Heart left ventricle (tissue), 16 donors: ENCODE measurements around the gene TBX4. TPM values are rescaled to one million over a fixed set of nuclear protein-coding genes. Genes with fewer than 3 reads are reported as not detected.

Experiments
- ATAC-seq, 4 donors: fragments of 200-7000 bp; cut with Tn5 transposase; one replicate each; pipeline ENCODE4 v1.9.1; 2020 to 2022; ENCODE audit warnings: moderate library complexity in 4 of 4, mild to moderate bottlenecking in 3 of 4, moderate number of reproducible peaks in 1 of 4
- DNase-seq, 5 donors: peaks; one replicate each; pipeline ENCODE4 v3.0.0-alpha.2; 2020
- H3K27ac ChIP-seq, 12 donors: fragments of 200-600 bp; sonication (generic) in 4 of 12; one replicate each; pipeline versions ENCODE4 v1.5.0 to v1.8.0; 2016 to 2022; ENCODE audit warnings: mild to moderate bottlenecking in 2 of 12
- H3K27me3 ChIP-seq, 9 donors: fragments of 200-600 bp; sonication (generic) in 2 of 9; one replicate each; pipeline versions ENCODE4 v1.5.1 to v1.8.0; 2016 to 2022; ENCODE audit warnings: mild to moderate bottlenecking in 3 of 9
- H3K36me3 ChIP-seq, 9 donors: fragments of 200-600 bp; sonication (generic) in 2 of 9; one replicate each; pipeline versions ENCODE4 v1.5.0 to v1.8.0; 2018 to 2022; ENCODE audit warnings: mild to moderate bottlenecking in 2 of 9
- H3K4me1 ChIP-seq, 12 donors: fragments of 200-600 bp; sonication (generic) in 4 of 12; one replicate each; pipeline versions ENCODE4 v1.5.0 to v1.8.0; 2016 to 2022; ENCODE audit warnings: mild to moderate bottlenecking in 3 of 12
- H3K4me3 ChIP-seq, 12 donors: fragments of 200-600 bp; sonication (generic) in 4 of 12; one replicate each; pipeline versions ENCODE4 v1.5.0 to v1.8.0; 2017 to 2022; ENCODE audit warnings: mild to moderate bottlenecking in 9 of 12, moderate library complexity in 4 of 12
- H3K9me3 ChIP-seq, 12 donors: fragments of 200-600 bp; sonication (generic) in 4 of 12; one replicate each; pipeline versions ENCODE4 v1.5.0 to v1.8.0; 2016 to 2022; ENCODE audit warnings: mild to moderate bottlenecking in 1 of 12
- POLR2A ChIP-seq, 2 donors: fragments of 450-650 bp; IDR thresholded peaks; one replicate each; pipeline ENCODE4 v1.6.1; 2017; ENCODE audit warnings: antibody characterized with exemption in 2 of 2, mild to moderate bottlenecking in 2 of 2, moderate library complexity in 2 of 2
- WGBS, 4 donors: extraction: QIAGEN DNeasy Blood & Tissue Kit in 2 of 4; methylation state at CpG; one replicate each; pipeline versions ENCODE4 v1.1.5 to v1.1.7; 2013 to 2018; 5-methylcytosine and 5-hydroxymethylcytosine counted together
- intact Hi-C, 10 donors: fragments of 100-400 bp; cut with DNase I; formaldehyde crosslinking; loops; one replicate each; pipeline versions ENCODE4 v1.11.1 to v1.14.2; 2022
- polyA plus RNA-seq, 2 donors: library from polyadenylated mRNA; stranded (reverse); fragments of 200-250 nt; gene quantifications; one replicate each; pipeline ENCODE4 v1.2.3, GENCODE V29; 2013
- total RNA-seq, 9 donors: library from RNA; depleted of rRNA in 2 of 9; stranded (reverse); fragments of >200 nt in 2 of 9; fragmentation: NEBNext Ultra II Directional in 3 of 9; extraction: Animal tissue kit (Norgen Biotek cat#: 25700) in 3 of 9; gene quantifications; one replicate each; pipeline versions ENCODE4 v1.1.0 to v1.2.4, GENCODE V29; 2016 to 2023
- TF ChIP-seq, protein P1 (sequence below), 12 donors: fragments of 200-600 bp; sonication (generic) in 4 of 12; IDR thresholded peaks; one replicate each; pipeline versions ENCODE4 v1.5.0 to v1.8.0; 2018 to 2022; ENCODE audit warnings: antibody characterized with exemption in 12 of 12, mild to moderate bottlenecking in 5 of 12
- donor health status: ischemic (EF 13 %, LVEDD 7.1; RV severe dilation, severe dysfunction).
- donor health status: healthy with polysubstance abuse.
- donor health status: DM: no; HTN: yes; CAD: no.
- donor health status: DM: no; HTN: no; CAD: no.
- donor health status: ischemic (EF 25% LVEDD 6.9; RV normal size, moderate dysfunction).
- donor health status: ischemic (EF 25% LVEDD 5.7; RV mildly dilated, moderate dysfunction).
- donor health status: healthy.
- donor health status: DM: yes; HTN: yes; CAD: no.
- donor health status: ischemic (EF 35%, LVEDD 5.7; RV mildly dilated, moderate dysfunction).
- donor health status: nonischemic (EF 11% LVEDD 7.7; RV severe dilation, severe dysfunction).
- donor health status: DM: yes; HTN: yes; CAD: no.
- donor health status: PGD.
- donor health status: ischemic (EF 29% LVEDD 5.4; RV normal size, mild dysfunction).
- donor health status: nonischemic (EF 23%, LVEDD 6.1; RV moderate dilation, normal function).

TBX4 gene
- total and polyA plus RNA-seq, 11 donors, result 0.07 to 0.29 (median 0.10) TPM; not detected in 7

DNA sequence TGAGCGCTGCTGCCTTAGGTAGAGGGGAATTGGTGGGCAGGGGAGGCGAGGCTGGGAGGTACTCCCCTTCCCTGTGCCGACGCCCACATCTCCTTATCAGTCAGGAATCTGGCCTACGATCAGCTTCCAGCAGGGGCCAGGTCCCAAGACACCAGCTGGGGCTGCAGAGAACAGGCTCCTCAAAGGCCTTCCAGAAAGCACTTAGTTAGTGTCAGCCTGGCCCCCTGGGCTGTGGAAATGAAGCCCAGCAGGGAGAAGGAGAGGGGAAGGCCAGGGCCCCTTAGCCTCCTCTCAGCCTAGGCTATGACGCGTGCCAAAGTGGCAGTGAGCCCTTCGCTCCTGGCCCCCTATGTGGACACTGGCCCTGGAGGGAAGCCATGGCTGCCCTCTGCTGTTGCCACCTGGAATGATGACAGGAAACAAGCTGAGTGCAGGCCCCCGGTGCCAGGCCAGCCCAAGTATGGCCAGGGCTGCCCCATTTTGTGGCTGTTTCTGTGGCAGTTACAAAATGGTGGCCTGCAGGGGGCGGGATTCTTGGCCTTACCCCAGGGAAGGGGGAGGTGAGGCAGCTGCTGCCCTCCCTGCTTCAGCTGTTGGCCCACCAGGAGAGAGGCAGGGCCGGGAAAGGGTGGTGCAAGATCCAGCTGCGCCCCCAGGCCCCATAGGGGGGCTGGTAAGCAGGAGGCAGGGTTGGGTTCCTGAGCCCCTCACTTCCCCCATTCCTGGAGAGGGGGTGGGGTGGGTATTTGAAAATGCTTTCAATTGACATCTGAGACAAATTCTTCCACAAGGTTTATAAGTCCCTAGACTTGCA is 11.3 kb downstream of the TBX4 start:
- no peak overlapping the region for H3K4me3 ChIP-seq
- H3K27me3 ChIP-seq, result peaks cover 22 to 68% (median 50%) of the 10 kb centered on the region in 9 donors
- intact Hi-C loops, result no loop called here
- WGBS, 4 donors, result 69 to 91% (median 75%) methylated on average over 9 to 12 of the region's 12 CpGs
- no peaks in the 10 kb centered on the region for H3K9me3 ChIP-seq
- DNase-seq (no peak), ATAC-seq (no peak)
- TF ChIP-seq POLR2A (IDR thresholded peaks at IDR 0.05), result no peak
- TF ChIP-seq, protein P1, sequence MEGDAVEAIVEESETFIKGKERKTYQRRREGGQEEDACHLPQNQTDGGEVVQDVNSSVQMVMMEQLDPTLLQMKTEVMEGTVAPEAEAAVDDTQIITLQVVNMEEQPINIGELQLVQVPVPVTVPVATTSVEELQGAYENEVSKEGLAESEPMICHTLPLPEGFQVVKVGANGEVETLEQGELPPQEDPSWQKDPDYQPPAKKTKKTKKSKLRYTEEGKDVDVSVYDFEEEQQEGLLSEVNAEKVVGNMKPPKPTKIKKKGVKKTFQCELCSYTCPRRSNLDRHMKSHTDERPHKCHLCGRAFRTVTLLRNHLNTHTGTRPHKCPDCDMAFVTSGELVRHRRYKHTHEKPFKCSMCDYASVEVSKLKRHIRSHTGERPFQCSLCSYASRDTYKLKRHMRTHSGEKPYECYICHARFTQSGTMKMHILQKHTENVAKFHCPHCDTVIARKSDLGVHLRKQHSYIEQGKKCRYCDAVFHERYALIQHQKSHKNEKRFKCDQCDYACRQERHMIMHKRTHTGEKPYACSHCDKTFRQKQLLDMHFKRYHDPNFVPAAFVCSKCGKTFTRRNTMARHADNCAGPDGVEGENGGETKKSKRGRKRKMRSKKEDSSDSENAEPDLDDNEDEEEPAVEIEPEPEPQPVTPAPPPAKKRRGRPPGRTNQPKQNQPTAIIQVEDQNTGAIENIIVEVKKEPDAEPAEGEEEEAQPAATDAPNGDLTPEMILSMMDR (IDR thresholded peaks at IDR 0.05), result peak in 1 of 12 donors; percentile 19
- H3K4me1 ChIP-seq, result peaks cover 0 to 13% (median 6%) of the 10 kb centered on the region in 12 donors
- no peaks in the 10 kb centered on the region for H3K36me3 ChIP-seq
- no peak overlapping the region for H3K27ac ChIP-seq

DNA sequence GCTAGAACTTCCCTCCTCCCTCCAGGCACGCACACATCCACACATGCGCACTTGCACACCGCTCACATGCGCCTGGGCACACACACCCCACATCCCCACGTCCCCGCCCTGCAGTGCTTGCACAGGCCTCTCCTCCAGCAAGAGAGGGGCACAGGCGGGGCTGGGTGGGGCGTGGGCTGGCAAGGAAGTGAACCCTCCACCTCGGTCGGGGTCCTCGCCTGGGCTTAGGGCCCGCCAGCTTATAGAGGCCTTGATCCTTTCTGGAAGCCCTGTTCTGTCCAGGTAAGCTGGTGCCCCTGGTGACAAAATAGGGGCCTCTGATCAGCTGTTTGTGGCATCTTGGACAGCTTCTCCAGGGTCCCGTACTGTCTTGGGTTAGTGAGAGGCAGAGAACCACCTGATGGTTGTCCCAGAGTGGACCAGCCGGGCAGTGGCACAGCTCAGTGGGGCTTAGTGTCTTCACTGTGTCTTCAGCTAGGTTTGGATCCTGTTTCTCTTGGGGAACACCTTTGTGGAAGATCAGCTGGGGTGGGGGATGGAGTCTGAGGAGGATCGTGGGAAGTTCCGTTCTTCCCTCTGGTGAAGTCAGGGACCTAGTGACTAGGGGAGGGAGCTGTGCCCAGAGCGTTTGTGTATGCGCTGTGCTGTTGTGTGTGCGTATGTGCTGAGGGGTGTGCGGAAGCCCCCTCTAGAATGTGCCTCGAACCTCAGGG is 12.1 kb downstream of the TBX4 start:
- no peak for DNase-seq
- intact Hi-C loops, result no loop called here

DNA sequence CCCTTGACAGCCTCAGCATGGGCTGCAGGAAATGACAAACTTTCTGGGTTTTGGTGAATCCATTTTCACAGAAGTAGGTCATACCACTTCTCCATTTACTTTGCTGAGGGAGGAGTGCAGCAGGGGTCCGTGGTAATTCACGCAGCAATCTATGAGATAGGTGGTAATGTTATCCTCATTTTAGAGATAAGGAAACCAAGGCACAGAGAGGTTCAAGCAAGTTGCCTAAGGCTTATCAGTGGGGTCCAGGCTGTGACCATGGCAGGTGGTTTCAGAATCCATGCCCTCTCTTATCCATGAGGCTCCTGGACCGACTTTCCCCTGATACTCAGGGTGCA is 12.6 kb downstream of the TBX4 start:
- DNase-seq (no peak), ATAC-seq (no peak)
- Histone ChIP-seq H3K27ac (no peak overlapping the region), H3K36me3 (no peaks in the 10 kb centered on the region), H3K9me3 (no peaks in the 10 kb centered on the region), H3K27me3 (peaks cover 22 to 55% (median 39%) of the 10 kb centered on the region in 9 donors), H3K4me3 (no peak overlapping the region), H3K4me1 (peaks cover 0 to 13% (median 6%) of the 10 kb centered on the region in 12 donors)
- intact Hi-C loops, result no loop called here
- 47 to 70% (median 55%) methylated on average over 3 of the region's 3 CpGs for WGBS, 4 donors
- no peak for TF ChIP-seq POLR2A (IDR thresholded peaks at IDR 0.05)
- TF ChIP-seq, protein P1 (IDR thresholded peaks at IDR 0.05), result no peak

More for the DNA sequence above, 12.1 kb downstream of the TBX4 start:
- WGBS, 4 donors, result 82 to 89% (median 88%) methylated on average over 15 to 21 of the region's 21 CpGs
- ATAC-seq, result no peak
- H3K4me1 ChIP-seq, result peaks cover 0 to 13% (median 6%) of the 10 kb centered on the region in 12 donors
- no peaks in the 10 kb centered on the region for H3K9me3 ChIP-seq
- H3K36me3 ChIP-seq, result no peaks in the 10 kb centered on the region
- TF ChIP-seq POLR2A (IDR thresholded peaks at IDR 0.05), result no peak
- TF ChIP-seq, protein P1 (IDR thresholded peaks at IDR 0.05), result no peak
- H3K27ac ChIP-seq, result no peak overlapping the region
- peaks cover 22 to 60% (median 43%) of the 10 kb centered on the region in 9 donors for H3K27me3 ChIP-seq
- no peak overlapping the region for H3K4me3 ChIP-seq

DNA sequence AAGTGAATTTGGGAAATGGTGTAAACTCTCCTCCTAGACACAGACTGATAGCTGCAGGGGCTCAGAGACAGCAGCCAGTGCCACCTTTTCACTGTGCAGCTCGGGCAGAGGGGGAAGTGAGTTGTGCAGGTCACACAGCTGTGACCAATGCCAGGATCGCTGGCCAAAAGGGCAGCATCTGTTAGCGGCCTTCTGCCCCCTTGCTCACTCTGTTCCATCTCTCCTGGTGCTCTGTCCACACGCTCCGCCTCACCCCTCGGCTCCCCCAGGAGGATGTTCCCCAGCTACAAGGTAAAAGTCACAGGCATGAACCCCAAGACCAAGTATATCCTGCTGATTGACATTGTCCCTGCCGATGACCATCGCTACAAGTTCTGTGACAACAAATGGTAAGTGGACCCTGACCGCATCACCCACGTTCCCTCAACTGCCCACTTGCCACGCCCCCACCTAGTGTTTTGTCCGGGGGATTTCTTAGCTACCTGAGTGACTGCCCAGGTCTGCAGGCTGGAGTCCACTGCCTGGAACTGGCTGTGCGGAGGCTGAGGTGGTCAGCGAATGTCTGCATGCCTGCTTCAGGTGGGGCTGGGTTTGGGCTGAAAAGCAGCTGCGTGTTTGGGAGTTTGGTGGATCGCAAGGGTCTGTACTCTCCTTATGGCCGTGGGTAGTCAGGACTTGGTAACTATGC is 13.5 kb downstream of the TBX4 start:
- ATAC-seq (no peak), DNase-seq (peak in 1 of 5 donors; percentile 8)
- no peaks in the 10 kb centered on the region for H3K9me3 ChIP-seq
- H3K36me3 ChIP-seq, result no peaks in the 10 kb centered on the region
- H3K4me1 ChIP-seq, result peaks cover 0 to 13% (median 6%) of the 10 kb centered on the region in 12 donors
- TF ChIP-seq POLR2A (IDR thresholded peaks at IDR 0.05), result no peak
- TF ChIP-seq, protein P1 (IDR thresholded peaks at IDR 0.05), result no peak
- 76 to 84% (median 81%) methylated on average over 17 of the region's 17 CpGs for WGBS, 4 donors
- no peak overlapping the region for H3K4me3 ChIP-seq
- H3K27ac ChIP-seq, result no peak overlapping the region
- intact Hi-C loops, result no loop called here
- H3K27me3 ChIP-seq, result peaks cover 16 to 46% (median 30%) of the 10 kb centered on the region in 9 donors
